A549 (cell line): Measurements from ENCODE around the gene SRPX2. TPM values are rescaled to one million over a fixed set of nuclear protein-coding genes. Genes with fewer than 3 reads are reported as not detected.

ENCODE experiments used
- ATAC-seq, 2 experiments: fragments of 200-7000 bp in 1 of 2; fragments of >200 bp in 1 of 2; cut with Nextera tagmentation in 1 of 2; cut with Tn5 transposase in 1 of 2; 3 replicates each; pipeline versions ENCODE4 v1.8.0 to v1.9.1; 2018 to 2020; ENCODE audit warnings: mild to moderate bottlenecking in 1 of 2, moderate library complexity in 1 of 2
- CTCF ChIA-PET: fragments of 300-600 bp; sonication (Branson Sonifier 250); formaldehyde crosslinking; extraction: SDS; loops from one replicate; lab custom pipeline; 2021; ENCODE audit warnings: antibody characterized with exemption, inconsistent platforms; lab: Yijun Ruan, JAX
- POLR2A ChIA-PET: fragments of 350-600 bp; formaldehyde crosslinking; extraction: SDS; loops from one replicate; lab custom pipeline; 2021; ENCODE audit warnings: antibody characterized with exemption, inconsistent platforms; lab: Yijun Ruan, JAX
- DNase-seq, 2 experiments: peaks; one replicate each; pipeline versions ENCODE4 v3.0.0 to v3.0.0-alpha.2; 2011 to 2016; ENCODE audit warnings: low read depth in 1 of 2, low spot score in 1 of 2
- FAIRE-seq: peaks from 2 replicates; lab custom pipeline; 2011; peaks lifted over from hg19 to GRCh38; lab: Jason Lieb, UNC
- H3K27ac ChIP-seq, 2 experiments: fragments of >200 bp; sonication (Bioruptor Twin); formaldehyde crosslinking; 3 replicates each; pipeline ENCODE4 v1.5.1; 2016 to 2017
- H3K4me1 ChIP-seq: fragments of >200 bp; sonication (Bioruptor Twin); formaldehyde crosslinking; 3 replicates; pipeline ENCODE4 v1.6.1; 2016
- H3K4me2 ChIP-seq: fragments of >200 bp; sonication (Bioruptor Twin); formaldehyde crosslinking; 3 replicates; pipeline ENCODE4 v1.6.1; 2016
- H3K4me3 ChIP-seq: fragments of >200 bp; sonication (Bioruptor Twin); formaldehyde crosslinking; 3 replicates; pipeline ENCODE4 v1.5.1; 2016
- H3K9me3 ChIP-seq: fragments of >200 bp; sonication (Bioruptor Twin); formaldehyde crosslinking; 3 replicates; pipeline ENCODE4 v1.6.1; 2016
- CEBPB ChIP-seq, 2 experiments: fragments of >200 bp in 1 of 2; sonication (Bioruptor Twin) in 1 of 2; formaldehyde crosslinking in 1 of 2; IDR thresholded peaks; 2 replicates each; pipeline ENCODE4 v1.6.1; 2012 to 2016
- CHD2 ChIP-seq: fragments of 150-350 bp; IDR thresholded peaks from 2 replicates; pipeline ENCODE4 v1.6.1; 2014; ENCODE audit warnings: low read length; ENCODE audit not compliant: partially characterized antibody
- CTCF ChIP-seq: fragments of >200 bp; sonication (Bioruptor Twin); formaldehyde crosslinking; IDR thresholded peaks from 3 replicates; pipeline ENCODE4 v1.5.1; 2016
- EHF ChIP-seq: fragments of 250-450 bp; sonication (Bioruptor Pico); IDR thresholded peaks from 2 replicates; pipeline ENCODE4 v1.5.0; 2020; ENCODE audit warnings: mild to moderate bottlenecking
- EHMT2 ChIP-seq: fragments of 200-600 bp; sonication (generic); IDR thresholded peaks from 2 replicates; pipeline ENCODE4 v1.6.1; 2016; ENCODE audit warnings: antibody characterized with exemption, low read depth, mild to moderate bottlenecking, moderate library complexity
- EP300 ChIP-seq, 2 experiments: fragments of >200 bp; sonication (Bioruptor Twin); formaldehyde crosslinking; IDR thresholded peaks; 2 replicates in 1 of 2; 3 replicates in 1 of 2; pipeline ENCODE4 v1.6.1; 2016 to 2017
- FOSB ChIP-seq: fragments of 250-450 bp; sonication (Bioruptor Pico); IDR thresholded peaks from 2 replicates; pipeline ENCODE4 v1.5.0; 2020; ENCODE audit warnings: mild to moderate bottlenecking, moderate library complexity
- FOSL2 ChIP-seq, 2 experiments: fragments of 450-650 bp in 1 of 2; fragments of >200 bp in 1 of 2; sonication (Bioruptor Twin) in 1 of 2; formaldehyde crosslinking; IDR thresholded peaks; 2 replicates each; pipeline versions ENCODE4 v1.5.0 to v1.6.1; 2016 to 2020; ENCODE audit warnings: mild to moderate bottlenecking in 1 of 2, moderate library complexity in 1 of 2
- GATA3 ChIP-seq: IDR thresholded peaks from 2 replicates; pipeline ENCODE4 v1.6.1; 2012; ENCODE audit warnings: borderline replicate concordance
- HDAC2 ChIP-seq: fragments of 200-600 bp; sonication (generic); IDR thresholded peaks from 2 replicates; pipeline ENCODE4 v1.6.1; 2016
- HMGXB4 ChIP-seq: fragments of 250-450 bp; sonication (Bioruptor Pico); IDR thresholded peaks from 2 replicates; pipeline ENCODE4 v1.5.0; 2021; ENCODE audit warnings: mild to moderate bottlenecking, moderate library complexity, borderline replicate concordance
- HOXA7 ChIP-seq: fragments of 250-450 bp; sonication (Bioruptor Pico); IDR thresholded peaks from 2 replicates; pipeline ENCODE4 v1.5.0; 2020; ENCODE audit warnings: mild to moderate bottlenecking, moderate library complexity
- HOXB5 ChIP-seq: fragments of 250-450 bp; sonication (Bioruptor Pico); IDR thresholded peaks from 2 replicates; pipeline ENCODE4 v1.5.0; 2020; ENCODE audit warnings: mild to moderate bottlenecking, moderate library complexity
- JUNB ChIP-seq: fragments of >200 bp; sonication (Bioruptor Twin); formaldehyde crosslinking; IDR thresholded peaks from 2 replicates; pipeline ENCODE4 v1.6.1; 2016
- MAFK ChIP-seq: fragments of 450-650 bp; IDR thresholded peaks from 2 replicates; pipeline ENCODE4 v1.6.1; 2014; ENCODE audit not compliant: partially characterized antibody
- NR3C1 ChIP-seq: fragments of >200 bp; sonication (Bioruptor Twin); formaldehyde crosslinking; IDR thresholded peaks from 3 replicates; pipeline ENCODE4 v1.6.1; 2017
- PBX3 ChIP-seq: IDR thresholded peaks from 2 replicates; pipeline ENCODE4 v1.6.1; 2012
- POLR2A ChIP-seq: IDR thresholded peaks from 2 replicates; pipeline ENCODE4 v1.6.1; 2012; ENCODE audit warnings: mild to moderate bottlenecking, low read length
- POLR2AphosphoS2 ChIP-seq: conservative IDR thresholded peaks from 2 replicates; pipeline ENCODE4 v1.6.1; 2012; ENCODE audit warnings: low read length, improper control_type of control experiment, inconsistent platforms
- RCOR1 ChIP-seq: fragments of 150-350 bp; IDR thresholded peaks from 2 replicates; pipeline ENCODE4 v1.6.1; 2014; ENCODE audit warnings: antibody characterized with exemption, low read length, low read depth
- ZFP36 ChIP-seq: fragments of 450-650 bp; IDR thresholded peaks from 2 replicates; pipeline ENCODE4 v1.6.1; 2014; ENCODE audit warnings: borderline replicate concordance; ENCODE audit not compliant: partially characterized antibody
- ZSCAN20 ChIP-seq: fragments of 250-450 bp; sonication (Bioruptor Pico); IDR thresholded peaks from 2 replicates; pipeline ENCODE4 v1.8.0; 2022; ENCODE audit warnings: mild to moderate bottlenecking, moderate library complexity
- WGBS: methylation state at CpG from one replicate; pipeline ENCODE4 v1.1.6; 2017; ENCODE audit errors: missing lambda C conversion rate; 5-methylcytosine and 5-hydroxymethylcytosine counted together
- polyA plus RNA-seq, 4 experiments: library from polyadenylated mRNA; depleted of rRNA in 3 of 4; stranded (reverse); fragments of >200 nt; fragmentation: RNase III in 1 of 4; extraction: RNeasy Plus Mini Kit Qiagen cat#74134 plus additional on column Dnase treatment in 1 of 4; gene quantifications; 2 replicates in 3 of 4; 3 replicates in 1 of 4; pipeline ENCODE4 v1.2.3, GENCODE V29; 2011 to 2017

SRPX2 gene
- polyA plus RNA-seq, 2 of the 4 experiments (the other 2 are of a cell fraction): 2.3 to 6.7 TPM

- Histone ChIP-seq H3K27ac (no peak overlapping the region), H3K4me2 (no peak overlapping the region), H3K4me1 (no peaks in the 10 kb centered on the region), H3K4me3 (no peak overlapping the region), H3K9me3 (no peaks in the 10 kb centered on the region)
- no peak for TF ChIP-seq CEBPB (IDR thresholded peaks at IDR 0.05)
- TF ChIP-seq EHMT2: no peak
- TF ChIP-seq ZSCAN20 (CRISPR knock-in tag): no peak
- TF ChIP-seq HMGXB4: no peak
- no peak for TF ChIP-seq HOXA7
- no peak for TF ChIP-seq MAFK
- no peak for TF ChIP-seq NR3C1
- no peak for TF ChIP-seq PBX3
- no peak for TF ChIP-seq ZFP36
- WGBS: 42% methylated on average over 2 of the region's 2 CpGs
- POLR2A ChIA-PET: no interaction called here
- DNase-seq (no peak), FAIRE-seq (peak; percentile 46), ATAC-seq (no peak)
- CTCF ChIA-PET: interaction anchor here (1.5 to 3.2 kb wide), 2 partner anchors 9 to 73 kb away, joined by 9 to 16 read pairs; no protein-coding TSS in a partner anchor
Measured at GRCh38 chrX:100695302-100695701, 51.3 kb downstream of the SRPX2 start.

GRCh38 chrX:100695991-100696390 is 52.0 kb downstream of the SRPX2 start:
- POLR2A ChIA-PET: no interaction called here
- Histone ChIP-seq H3K4me3 (no peak overlapping the region), H3K9me3 (no peaks in the 10 kb centered on the region), H3K4me1 (no peaks in the 10 kb centered on the region), H3K27ac (no peak overlapping the region), H3K4me2 (no peak overlapping the region)
- ATAC-seq: no peak
- CTCF ChIA-PET: interaction anchor here (1.5 to 3.2 kb wide), 2 partner anchors 10 to 73 kb away, joined by 9 to 16 read pairs; no protein-coding TSS in a partner anchor
- WGBS: 35% methylated on average over 4 of the region's 4 CpGs
- TF ChIP-seq EP300 (IDR thresholded peaks at IDR 0.05): no peak
- TF ChIP-seq FOSB (CRISPR knock-in tag): no peak
- no peak for TF ChIP-seq FOSL2 (IDR thresholded peaks at IDR 0.05)
- no peak for TF ChIP-seq FOSL2 (CRISPR knock-in tag; IDR thresholded peaks at IDR 0.05)
- DNase-seq: peak in 1 of 2 experiments; percentile 4
- FAIRE-seq: peak; percentile 59

- no peak overlapping the region for H3K4me3 ChIP-seq
- no peak for ATAC-seq
- ChIA-PET POLR2A (no interaction called here), CTCF (interaction anchor here (0.7 to 3.2 kb wide), 3 partner anchors 11 to 72 kb away, joined by 3 to 16 read pairs (median 9); no protein-coding TSS in a partner anchor)
- WGBS: 88% methylated on average over 3 of the region's 3 CpGs
- H3K9me3 ChIP-seq: no peaks in the 10 kb centered on the region
- DNase-seq: no peak
- FAIRE-seq: no peak
- H3K4me1 ChIP-seq: no peaks in the 10 kb centered on the region
- no peak for TF ChIP-seq HDAC2
- TF ChIP-seq CEBPB (IDR thresholded peaks at IDR 0.05): no peak
- TF ChIP-seq POLR2A: no peak
- H3K4me2 ChIP-seq: no peak overlapping the region
- no peak overlapping the region for H3K27ac ChIP-seq
Measured at GRCh38 chrX:100696699-100697351, 52.8 kb downstream of the SRPX2 start.

- ChIA-PET CTCF (no interaction called here), POLR2A (no interaction called here)
- no peak for FAIRE-seq
Measured at GRCh38 chrX:100698551-100698950, 54.6 kb downstream of the SRPX2 start.

More at GRCh38 chrX:100698551-100698950, 54.6 kb downstream of the SRPX2 start:
- Histone ChIP-seq H3K4me1 (no peaks in the 10 kb centered on the region), H3K4me3 (no peak overlapping the region), H3K27ac (no peak overlapping the region), H3K9me3 (no peaks in the 10 kb centered on the region), H3K4me2 (no peak overlapping the region)
- ATAC-seq (no peak), DNase-seq (no peak)
- TF ChIP-seq JUNB (no peak), HOXB5 (CRISPR knock-in tag) (no peak), CHD2 (no peak), POLR2AphosphoS2 (no peak), FOSL2 (IDR thresholded peaks at IDR 0.05) (no peak), FOSL2 (CRISPR knock-in tag; IDR thresholded peaks at IDR 0.05) (no peak), ZFP36 (no peak), EHF (CRISPR knock-in tag) (no peak), CTCF (no peak), GATA3 (no peak), RCOR1 (no peak)
